HG02840 (cell line): ENCODE data around the gene ZBTB43.

ENCODE experiments used
- ATAC-seq: cut with Tn5 transposase; IDR thresholded peaks from one replicate; pipeline ENCODE4 v1.9.1; 2021; ENCODE audit warnings: mild to moderate bottlenecking, moderate library complexity, moderate number of reproducible peaks; ENCODE audit not compliant: unreplicated experiment, low FRiP score

The ZBTB43 gene

GRCh38 chr9:126853667-126854066 lies 48.8 kb downstream of the ZBTB43 start:
- ATAC-seq: no peak

GRCh38 chr9:126854734-126855133 lies 49.9 kb downstream of the ZBTB43 start:
- ATAC-seq: no peak

GRCh38 chr9:126856326-126856877 lies 51.6 kb downstream of the ZBTB43 start:
- no peak for ATAC-seq

GRCh38 chr9:126857261-126857960 lies 52.6 kb downstream of the ZBTB43 start:
- ATAC-seq: no peak

GRCh38 chr9:126859111-126859510 lies 54.3 kb downstream of the ZBTB43 start:
- ATAC-seq: no peak

- peak; percentile 55 for ATAC-seq
Measured at GRCh38 chr9:126860077-126860756, 55.4 kb downstream of the ZBTB43 start, which contains the start of gene ZBTB34. TSS of gene ZBTB34 (plus strand) at chr9:126860639. CDS start at chr9:126879400, 18,761 bp downstream.

- ATAC-seq: peak; percentile 30
Measured at GRCh38 chr9:126860757-126861466, 56.1 kb downstream of the ZBTB43 start.

GRCh38 chr9:126861707-126862103 lies 56.9 kb downstream of the ZBTB43 start:
- ATAC-seq: no peak

GRCh38 chr9:126862104-126862761 lies 57.4 kb downstream of the ZBTB43 start:
- ATAC-seq: no peak

- no peak for ATAC-seq
Measured at GRCh38 chr9:126864771-126865170, 59.9 kb downstream of the ZBTB43 start.

- no peak for ATAC-seq
Measured at GRCh38 chr9:126869368-126869767, 64.5 kb downstream of the ZBTB43 start.

- ATAC-seq: no peak
Measured at GRCh38 chr9:126872516-126872915, 67.7 kb downstream of the ZBTB43 start.

GRCh38 chr9:126874546-126875314 lies 69.9 kb downstream of the ZBTB43 start:
- no peak for ATAC-seq

GRCh38 chr9:126875756-126876510 lies 71.1 kb downstream of the ZBTB43 start:
- no peak for ATAC-seq

- ATAC-seq: no peak
Measured at GRCh38 chr9:126876531-126876930, 71.7 kb downstream of the ZBTB43 start.

GRCh38 chr9:126877418-126877817 lies 72.6 kb downstream of the ZBTB43 start:
- no peak for ATAC-seq

GRCh38 chr9:126879288-126879687 lies 74.4 kb downstream of the ZBTB43 start:
- ATAC-seq: no peak

- ATAC-seq: no peak
Measured at GRCh38 chr9:126880226-126880946, 75.5 kb downstream of the ZBTB43 start.
